GM18867 (cell line): ENCODE measurements around the gene WDFY3.

ENCODE experiments used
- ATAC-seq: cut with Tn5 transposase; IDR thresholded peaks from one replicate; pipeline ENCODE4 v1.9.1; 2021; ENCODE audit warnings: mild to moderate bottlenecking, moderate library complexity; ENCODE audit not compliant: unreplicated experiment

WDFY3 gene

DNA sequence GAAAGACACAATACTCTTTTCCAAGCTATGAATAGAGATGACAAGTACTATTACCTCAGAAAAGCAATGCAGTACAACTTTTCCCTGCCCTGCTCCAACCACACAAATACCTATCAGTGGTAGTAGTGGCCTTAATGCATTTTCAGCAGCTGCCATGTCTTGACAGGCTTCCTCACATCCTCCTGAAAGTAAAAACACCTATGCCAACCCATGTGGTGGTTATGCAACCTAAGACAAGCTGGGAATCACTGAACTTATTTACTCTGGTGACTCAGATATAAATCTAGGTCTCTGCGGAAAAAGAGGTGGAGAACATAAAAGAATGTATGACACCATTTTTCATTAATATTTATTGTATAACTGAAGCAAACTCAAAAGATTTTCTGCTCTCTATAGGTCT, 14.5 kb downstream of the WDFY3 start:
- no peak for ATAC-seq

DNA sequence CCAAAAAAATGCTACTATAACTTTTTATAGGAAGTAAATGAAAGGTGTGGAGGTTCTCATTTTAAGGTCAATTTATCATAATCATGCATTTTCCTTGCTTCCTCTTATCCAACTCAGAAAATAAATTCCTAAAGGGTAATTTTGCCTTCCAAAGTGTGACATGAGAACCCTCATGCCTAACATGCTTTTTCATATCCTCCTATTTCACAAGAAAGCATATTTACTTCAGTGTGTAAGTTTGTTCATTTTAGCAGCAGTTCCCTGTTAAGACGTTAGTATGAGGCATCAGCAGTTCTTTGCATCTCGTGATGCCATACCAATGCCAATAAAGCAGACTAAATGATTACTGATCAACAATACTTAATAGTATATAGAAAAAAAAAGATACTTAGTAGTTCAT, 18.4 kb downstream of the WDFY3 start:
- ATAC-seq, result no peak

DNA sequence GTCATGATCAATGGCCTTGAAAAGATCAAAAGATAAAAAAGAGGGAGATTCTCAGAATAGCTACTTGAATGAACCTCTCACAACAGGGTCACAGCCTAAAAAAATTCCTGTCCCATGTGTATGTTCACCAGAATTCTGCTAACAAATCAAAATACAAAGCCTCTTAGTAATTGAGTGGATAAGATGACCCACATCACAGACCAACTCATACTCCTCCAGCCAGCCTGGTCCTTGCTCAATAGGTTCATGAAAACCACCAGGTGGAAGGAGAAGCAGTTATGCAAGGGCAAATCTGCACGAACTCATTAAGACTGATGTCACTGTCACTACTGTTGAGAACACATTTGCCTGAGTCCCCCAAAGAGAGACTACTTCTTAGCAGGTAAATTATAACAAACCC, 21.5 kb downstream of the WDFY3 start:
- ATAC-seq, result no peak

DNA sequence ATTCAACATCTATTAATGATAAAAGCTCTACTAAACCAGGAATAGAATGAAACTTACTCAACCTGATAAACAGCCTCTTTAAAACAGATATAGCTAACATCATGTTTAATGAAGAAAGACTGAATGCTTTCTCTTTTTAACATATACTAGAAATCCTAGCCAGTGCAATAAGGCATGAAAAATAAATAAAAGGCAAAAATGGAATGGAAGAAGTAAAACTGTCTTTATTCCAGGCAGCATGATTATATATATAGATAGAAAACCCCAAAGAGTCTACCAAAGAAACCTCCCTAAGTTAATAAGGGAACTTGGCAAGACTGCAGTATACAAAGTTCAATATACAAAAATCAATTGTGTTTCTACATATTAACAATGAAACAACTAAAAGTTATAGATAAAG, 25.5 kb downstream of the WDFY3 start:
- no peak for ATAC-seq

DNA sequence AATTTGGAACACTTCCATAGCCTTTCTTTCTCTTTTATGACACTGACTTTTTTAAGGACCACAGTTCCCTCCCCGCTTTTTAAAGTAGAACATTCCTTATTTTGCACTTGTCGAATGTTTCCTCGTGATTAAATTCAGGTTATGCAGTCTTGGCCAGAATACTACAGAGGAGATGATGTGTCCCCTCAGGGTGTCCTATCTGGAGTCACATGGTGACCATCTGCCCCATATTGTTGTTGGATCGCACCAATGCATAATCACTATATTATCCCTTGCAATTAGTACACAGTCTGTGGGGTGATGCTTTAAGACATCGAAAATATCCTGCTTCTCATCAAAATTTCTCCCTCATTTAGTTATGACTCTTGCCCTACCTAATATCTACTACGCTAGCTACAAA, 27.4 kb downstream of the WDFY3 start:
- ATAC-seq, result no peak

DNA sequence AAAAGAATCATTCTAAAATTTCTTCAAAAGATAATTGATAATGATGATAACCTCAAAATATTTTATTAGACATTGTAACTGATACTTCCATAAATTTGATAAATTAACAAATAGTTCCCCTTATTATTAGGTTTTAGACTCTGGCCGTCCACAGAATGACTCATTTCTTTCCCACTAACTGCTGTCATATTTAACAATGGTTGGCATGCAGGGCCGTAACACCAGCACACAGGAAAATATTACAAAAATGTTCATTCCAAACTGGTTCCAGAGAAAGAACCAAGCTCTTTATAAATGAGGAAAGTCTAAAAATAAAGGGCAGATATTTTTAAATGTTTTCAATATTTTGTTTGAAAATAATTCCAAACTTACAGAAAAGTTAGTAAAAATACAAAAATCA, 28.2 kb downstream of the WDFY3 start:
- no peak for ATAC-seq

DNA sequence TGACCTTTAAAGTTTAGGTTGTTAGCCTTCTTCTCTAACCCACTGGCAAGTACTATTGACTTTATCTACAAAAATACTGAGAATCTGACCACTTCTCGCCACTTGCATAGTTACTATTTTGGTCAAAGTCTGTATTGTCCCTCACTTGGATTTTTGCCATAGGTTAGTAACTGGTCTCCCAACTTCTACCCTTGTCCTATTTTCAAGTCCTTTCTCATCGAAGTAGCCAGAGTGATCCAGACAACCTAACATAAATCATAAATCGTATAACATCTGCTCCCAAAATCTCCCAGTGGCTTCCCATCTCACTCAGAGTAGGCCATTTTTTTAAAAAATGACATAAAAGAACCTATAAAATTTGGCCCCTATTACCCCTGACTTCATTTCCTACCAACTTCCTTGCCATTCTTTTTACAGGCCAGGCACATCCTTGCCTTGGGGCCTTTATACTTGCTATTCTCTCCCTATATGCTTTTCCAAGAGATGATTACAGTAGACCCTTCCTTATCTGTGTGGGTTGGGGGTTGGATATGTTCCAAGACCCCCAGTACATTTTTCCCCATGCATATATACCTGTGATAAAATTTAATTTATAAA, 29.0 kb downstream of the WDFY3 start:
- no peak for ATAC-seq

DNA sequence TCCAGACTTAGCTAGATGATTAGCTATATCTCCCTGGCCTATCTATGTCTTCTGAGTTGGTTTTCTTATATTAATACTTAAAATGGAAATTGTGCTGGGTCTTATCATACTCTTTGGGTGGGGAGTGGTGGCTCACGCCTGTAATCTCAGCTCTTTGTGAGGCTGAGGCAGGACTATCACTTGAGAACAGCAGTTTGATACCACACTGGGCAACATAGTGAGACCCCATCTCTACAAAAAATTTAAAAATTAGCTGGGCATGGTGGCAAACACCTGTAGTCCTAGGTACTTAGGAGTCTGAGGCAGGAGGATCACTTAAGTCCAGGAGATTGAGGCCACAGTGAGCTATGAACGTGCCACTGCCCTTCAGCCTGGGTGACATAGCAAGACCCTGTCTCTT, 30.4 kb downstream of the WDFY3 start:
- no peak for ATAC-seq

DNA sequence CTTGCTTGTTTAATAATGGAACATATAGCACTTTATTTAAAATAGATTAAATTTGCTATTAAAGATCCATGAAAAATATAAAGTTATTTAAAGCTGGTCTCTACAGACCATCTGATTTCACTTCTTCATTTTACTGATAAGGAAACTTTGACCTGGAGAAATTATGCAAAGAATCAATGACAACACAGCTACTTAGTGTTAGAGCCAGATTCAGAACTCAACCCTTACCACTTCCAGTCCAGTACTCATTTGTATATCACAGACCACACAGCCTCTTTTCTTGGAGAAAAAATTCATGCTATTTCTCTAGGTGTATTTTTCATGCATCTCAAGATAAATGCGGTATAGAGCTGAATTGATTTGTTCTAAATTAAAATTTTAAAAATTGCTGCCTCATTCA, 34.0 kb downstream of the WDFY3 start:
- ATAC-seq, result no peak

DNA sequence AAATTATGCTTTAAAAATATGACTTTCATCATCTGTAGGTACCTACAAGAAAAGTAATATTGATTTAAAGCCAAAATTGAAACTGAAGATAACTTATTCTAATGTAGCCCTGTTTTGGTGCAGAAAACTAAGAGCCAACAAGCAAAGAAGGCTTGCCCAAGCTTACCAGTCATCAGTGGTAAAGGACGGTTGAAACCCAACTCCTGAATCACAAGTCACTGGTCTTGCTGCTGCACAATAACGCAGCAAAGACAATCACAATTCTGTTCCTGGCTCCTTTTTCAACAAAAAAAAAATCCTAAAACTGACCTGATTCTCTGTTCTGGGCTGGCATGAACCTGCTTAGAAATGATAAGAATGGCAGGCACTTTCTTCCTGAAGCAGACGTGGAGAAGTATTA, 34.5 kb downstream of the WDFY3 start:
- ATAC-seq, result no peak

DNA sequence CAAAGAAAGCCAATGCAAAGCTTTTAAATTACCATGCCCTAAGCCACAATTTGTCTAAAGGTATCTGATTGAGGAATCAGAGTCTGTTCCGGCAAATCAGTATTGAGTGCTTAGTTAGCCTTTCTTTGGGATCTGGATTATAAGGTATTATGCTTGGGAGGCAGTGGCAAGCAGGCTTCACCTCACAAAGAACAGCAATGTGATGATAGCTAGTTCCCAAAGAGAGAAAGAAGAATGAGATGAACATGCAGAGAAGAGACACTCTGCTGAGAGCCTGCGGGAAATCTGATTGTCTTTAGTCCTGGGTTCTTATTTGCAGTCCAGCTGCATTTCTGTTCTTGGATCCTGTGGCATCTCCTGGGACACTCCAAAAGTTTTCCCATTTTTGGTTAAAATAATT, 35.2 kb downstream of the WDFY3 start:
- no peak for ATAC-seq

DNA sequence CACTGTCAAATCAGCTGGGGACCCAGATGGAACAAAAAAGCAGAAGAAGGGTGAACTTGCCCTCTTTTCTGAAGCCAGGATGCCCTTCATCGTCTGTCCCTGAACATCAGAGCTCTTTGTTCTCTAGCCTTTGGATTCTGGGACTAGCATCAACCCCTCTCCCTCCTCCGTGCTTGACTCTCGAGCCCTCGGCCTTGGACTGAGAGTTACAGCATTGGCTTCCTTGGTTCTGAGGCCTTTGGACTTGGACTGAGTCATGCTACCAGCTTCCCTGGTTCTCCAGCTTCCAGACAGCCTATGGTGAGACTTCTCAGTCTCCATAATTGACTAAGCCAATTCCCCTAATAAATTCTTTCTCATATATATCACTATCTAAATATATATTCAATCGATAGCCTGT, 38.4 kb downstream of the WDFY3 start:
- no peak for ATAC-seq

DNA sequence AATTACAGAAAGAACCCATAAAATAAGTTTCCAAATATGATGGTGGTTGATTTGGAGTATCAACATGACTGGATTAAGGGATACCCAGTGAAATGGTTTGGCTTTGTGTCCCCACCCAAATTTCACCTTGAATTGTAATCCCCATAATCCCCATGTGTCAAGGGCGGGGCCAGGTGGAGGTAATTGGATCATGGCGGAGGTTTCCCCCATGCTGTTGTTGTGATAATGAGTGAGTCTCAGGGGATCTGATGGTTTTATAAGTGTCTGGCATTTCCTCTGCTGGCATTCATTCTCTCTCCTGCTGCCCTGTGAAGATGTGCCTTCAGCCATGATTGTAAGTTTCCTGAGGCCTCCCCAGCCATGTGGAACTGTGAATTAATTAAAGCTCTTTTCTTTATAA, 39.1 kb downstream of the WDFY3 start:
- ATAC-seq, result no peak

DNA sequence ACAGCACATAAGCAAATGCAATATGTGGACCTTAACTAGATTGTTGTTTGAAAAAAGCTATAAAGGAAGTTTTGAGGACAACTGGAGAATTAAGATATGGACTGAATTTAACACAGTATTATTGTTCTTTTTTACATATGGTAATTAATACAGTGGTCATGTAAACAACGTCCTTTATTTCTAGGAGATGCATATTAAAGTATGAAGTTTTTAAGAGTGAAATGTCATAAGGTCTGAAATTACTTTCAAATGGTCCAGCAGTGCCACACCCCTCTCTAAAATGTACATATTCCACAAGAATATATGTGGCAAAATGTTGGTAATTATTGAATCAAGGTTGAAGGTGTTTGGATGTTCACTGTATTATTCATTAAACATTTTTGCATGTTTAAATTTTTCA, 40.9 kb downstream of the WDFY3 start:
- no peak for ATAC-seq

DNA sequence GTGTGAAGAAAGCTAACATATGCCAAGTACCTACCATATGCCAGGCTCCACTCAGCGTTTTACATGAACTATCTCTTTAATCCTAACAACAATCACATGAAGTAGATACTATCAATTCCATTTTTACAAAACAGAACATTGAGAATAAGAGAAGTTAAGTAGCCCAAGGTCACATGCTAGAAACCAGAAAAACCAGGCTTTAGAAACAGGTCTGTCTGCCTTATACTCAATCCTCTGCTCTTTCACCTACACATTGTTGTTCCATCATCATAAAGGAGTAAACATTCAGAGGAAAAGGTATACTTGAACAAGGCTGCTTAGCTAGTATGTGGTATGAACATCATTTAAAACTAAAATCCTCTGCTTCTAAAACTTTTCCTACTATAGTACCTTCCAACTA, 42.1 kb downstream of the WDFY3 start:
- no peak for ATAC-seq

DNA sequence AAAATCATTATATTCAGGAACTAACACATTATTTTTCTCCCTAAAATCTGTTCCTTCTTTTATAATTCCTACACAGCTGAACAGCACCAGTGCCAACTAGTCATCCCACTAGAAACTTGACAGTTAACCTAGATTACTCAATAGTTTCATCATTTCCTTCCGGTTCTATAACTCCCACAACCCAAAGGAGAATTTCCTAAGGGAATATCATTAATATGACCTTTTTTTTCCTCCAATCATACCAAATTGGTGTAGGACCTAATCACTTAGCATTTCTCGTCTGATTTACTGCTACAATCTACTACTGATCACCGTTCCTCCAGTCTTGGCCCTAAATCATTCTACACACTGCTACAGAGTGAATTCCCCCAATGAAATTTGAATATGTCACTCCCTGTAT, 45.9 kb downstream of the WDFY3 start:
- ATAC-seq, result no peak

DNA sequence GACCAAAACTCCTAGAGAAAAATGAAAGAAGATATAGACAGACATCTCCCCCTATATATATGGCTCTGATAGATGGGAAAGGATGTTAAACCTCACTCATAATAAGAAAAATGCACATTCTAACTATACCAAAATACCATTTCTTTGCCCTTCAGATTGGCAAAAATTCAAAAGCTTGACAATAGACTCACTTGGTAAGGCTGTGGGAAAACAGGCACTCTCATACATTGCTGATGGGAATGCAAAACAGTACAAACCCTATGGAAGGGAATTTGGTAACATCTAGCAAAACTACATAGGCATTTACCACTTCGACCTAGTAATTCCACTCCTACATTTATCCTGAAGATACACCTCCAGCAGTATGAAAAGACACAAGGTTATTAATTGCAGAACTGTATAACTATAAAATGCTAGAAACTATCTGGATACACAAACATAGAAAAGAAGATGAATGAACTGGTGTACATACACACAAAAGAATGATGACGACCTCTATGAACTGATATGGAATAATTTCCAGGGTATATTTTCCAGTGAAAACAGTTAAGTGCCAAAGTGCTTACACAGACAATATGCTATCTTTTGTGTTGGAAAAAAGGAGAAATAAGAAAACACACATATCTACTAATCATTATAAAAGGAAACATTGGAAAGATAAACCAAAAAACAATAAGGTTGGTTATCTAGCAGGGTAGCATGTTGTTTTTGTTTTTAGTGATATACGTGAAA, 48.5 kb downstream of the WDFY3 start:
- ATAC-seq, result no peak

DNA sequence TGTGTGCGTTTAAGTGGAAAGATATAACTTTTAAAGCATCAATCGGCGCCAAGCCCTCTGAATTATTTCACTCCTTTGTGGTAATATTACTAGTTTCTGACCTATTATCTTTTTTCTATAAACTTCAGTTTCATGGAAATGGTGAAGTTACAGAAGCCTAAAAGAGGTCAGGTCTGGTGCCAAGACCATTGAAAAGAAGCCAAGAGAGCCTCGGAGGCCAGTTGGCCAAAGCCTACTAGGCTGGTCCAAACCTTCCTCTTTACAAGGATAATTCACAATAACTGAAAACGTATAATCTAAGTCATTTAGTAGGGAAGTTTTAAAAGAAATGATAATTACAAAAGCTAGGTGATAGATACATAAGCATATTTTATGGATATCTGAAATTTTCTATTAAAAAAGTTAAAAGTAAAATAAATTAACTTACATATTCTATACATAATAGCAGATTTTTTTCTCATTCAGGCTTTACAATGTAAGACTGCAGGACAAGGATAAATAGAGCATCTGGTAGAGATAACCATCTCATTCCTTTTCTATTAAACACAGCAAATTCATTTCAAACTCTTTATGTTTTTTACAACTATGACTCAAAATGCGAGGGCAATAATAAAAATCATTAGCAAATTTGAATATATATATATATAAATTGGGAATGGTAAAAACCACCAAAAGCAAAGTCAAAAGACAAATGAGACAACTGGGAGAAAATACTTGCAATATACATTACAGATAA, 49.2 kb downstream of the WDFY3 start:
- ATAC-seq, result no peak

DNA sequence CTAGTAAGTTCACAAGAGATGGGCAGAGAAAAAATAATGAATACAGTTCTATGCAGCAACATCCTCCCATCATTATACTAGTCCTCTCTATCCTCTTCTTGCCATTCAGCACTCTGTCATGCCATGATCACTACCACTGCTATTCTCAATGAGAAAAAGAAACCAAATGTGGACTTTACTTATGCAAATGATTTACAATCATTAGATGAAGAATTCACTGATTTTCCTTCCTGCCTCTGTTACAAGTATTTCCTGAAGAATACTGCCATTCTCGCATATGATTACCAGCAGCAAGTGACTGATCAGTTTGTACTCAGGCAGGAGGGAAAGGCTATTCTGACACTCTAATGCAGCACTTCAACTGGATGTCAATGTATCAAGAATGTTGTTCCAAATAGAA, 50.3 kb downstream of the WDFY3 start:
- ATAC-seq, result no peak

DNA sequence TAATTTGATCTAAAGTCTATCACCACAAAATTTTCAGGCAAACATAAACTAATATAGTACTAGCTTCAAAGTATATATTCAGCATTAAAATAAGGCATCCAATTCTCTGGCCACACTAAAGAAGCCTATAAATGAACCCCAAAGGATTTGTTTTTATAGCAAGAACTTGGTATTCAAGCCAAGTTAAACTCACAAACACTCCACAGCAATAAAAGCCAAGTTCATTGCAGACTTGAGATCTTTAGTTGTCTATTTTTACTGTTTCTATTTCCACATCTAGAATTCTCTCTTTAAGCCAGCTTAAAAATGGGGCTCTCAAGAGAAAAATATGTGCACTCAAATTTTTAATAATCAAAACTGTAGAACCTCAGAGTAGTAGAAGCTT, 51.1 kb downstream of the WDFY3 start:
- ATAC-seq, result no peak

DNA sequence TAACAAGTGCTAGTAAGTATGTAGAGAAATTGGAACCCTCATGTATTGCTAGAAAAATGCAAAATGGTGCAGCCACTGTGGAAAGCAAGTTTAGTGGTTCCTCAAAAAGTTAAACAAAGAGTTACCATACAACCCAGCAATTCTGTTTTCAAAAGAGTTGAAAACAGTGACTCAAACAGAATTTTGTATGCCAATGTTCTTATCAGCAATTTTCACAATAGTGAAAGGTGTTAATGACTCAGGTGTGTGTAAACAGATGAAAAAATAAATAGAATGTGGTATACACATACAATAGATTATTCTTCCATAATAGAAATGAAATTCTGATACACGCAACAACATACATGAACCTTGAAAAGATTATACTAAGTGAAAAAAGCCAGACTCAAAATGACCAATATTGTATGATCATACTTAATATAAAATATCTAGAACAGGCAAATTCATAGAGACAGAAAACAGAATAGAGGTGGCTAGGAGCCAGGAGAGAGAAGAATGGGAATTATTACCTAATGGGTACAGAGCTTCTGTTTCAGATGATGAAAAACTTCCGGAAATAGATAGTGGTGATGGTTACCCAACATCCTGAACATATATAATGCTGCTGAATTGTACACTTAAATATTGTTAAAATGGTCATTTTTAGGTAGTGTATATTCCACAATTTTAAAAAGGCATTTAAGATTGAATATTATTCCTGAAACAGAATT, 51.6 kb downstream of the WDFY3 start:
- no peak for ATAC-seq

DNA sequence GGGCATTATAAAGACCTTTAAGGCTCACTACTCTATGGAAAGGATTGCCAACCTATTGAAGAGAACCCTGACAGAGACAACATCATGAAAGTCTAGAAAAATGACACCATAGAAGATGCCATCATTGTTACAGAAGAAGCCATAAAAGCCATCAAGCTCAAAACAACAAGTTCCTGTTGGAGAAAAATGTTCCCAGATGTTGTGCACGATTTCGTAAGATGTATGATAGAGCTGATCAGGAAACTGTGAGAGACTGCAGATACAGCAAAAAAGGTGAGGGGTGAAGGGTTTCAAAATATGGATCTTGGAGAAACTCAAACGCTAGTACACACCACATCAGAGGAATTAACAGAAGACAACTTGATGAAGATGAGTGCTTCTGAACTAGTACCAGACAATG, 53.3 kb downstream of the WDFY3 start:
- ATAC-seq, result no peak
